ENCODE measurements around the gene PLA2G4E.

DNA sequence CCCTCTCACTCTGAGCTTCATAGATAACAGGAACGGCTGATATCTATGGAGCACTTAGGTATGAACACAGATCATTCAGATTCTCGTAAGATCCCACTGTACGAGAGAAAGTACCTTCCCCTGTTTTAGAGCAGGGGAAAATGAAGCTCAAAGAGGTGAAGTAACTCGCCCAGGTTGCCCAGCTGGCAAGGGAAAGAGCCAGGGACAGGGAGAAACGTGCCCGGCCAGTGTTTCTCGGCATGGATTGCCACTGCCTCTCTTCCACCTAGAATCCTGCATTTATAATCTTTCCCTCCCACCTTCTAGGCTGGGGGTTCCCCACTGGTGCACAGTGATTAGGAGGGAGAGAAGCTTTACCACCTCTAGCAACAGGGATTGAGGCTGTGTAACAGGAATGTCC, 87.5 kb downstream of the PLA2G4E start:
- TF ChIP-seq, protein P1, sequence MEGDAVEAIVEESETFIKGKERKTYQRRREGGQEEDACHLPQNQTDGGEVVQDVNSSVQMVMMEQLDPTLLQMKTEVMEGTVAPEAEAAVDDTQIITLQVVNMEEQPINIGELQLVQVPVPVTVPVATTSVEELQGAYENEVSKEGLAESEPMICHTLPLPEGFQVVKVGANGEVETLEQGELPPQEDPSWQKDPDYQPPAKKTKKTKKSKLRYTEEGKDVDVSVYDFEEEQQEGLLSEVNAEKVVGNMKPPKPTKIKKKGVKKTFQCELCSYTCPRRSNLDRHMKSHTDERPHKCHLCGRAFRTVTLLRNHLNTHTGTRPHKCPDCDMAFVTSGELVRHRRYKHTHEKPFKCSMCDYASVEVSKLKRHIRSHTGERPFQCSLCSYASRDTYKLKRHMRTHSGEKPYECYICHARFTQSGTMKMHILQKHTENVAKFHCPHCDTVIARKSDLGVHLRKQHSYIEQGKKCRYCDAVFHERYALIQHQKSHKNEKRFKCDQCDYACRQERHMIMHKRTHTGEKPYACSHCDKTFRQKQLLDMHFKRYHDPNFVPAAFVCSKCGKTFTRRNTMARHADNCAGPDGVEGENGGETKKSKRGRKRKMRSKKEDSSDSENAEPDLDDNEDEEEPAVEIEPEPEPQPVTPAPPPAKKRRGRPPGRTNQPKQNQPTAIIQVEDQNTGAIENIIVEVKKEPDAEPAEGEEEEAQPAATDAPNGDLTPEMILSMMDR (IDR thresholded peaks at IDR 0.05) = no peak
- TF ChIP-seq EP300 (IDR thresholded peaks at IDR 0.05) (no peak), POLR2A (IDR thresholded peaks at IDR 0.05) (no peak)
